HepG2 (cell line): Measurements from ENCODE around the gene SPDYE5. TPM values are rescaled to one million over a fixed set of nuclear protein-coding genes. Genes with fewer than 3 reads are reported as not detected.
A peak's percentile ranks its signal among the peaks of the same experiment; 100 is the strongest.
"Not testable (repeated sequence)": the region's sequence is repeated elsewhere in the genome, so short reads cannot be mapped to it uniquely, and the experiment has no call there.

Experiments used
- ARNT2 ChIP-seq: sonication (generic); formaldehyde crosslinking; IDR thresholded peaks from 2 replicates; pipeline ENCODE4 v1.8.0; 2022; ENCODE audit warnings: mild to moderate bottlenecking, low read depth, missing genetic modification reagents, moderate library complexity
- CREM ChIP-seq, 2 experiments: sonication (generic) in 1 of 2; formaldehyde crosslinking in 1 of 2; IDR thresholded peaks; 2 replicates each; pipeline versions ENCODE4 v1.4.0 to v1.6.1; 2016 to 2020; ENCODE audit warnings: antibody characterized with exemption in 1 of 2, mild to moderate bottlenecking in 1 of 2, missing genetic modification reagents in 1 of 2
- EED ChIP-seq: sonication (generic); formaldehyde crosslinking; IDR thresholded peaks from 2 replicates; pipeline ENCODE4 v1.5.0; 2020; ENCODE audit warnings: mild to moderate bottlenecking, missing genetic modification reagents
- ESRRA ChIP-seq: sonication (generic); formaldehyde crosslinking; IDR thresholded peaks from 2 replicates; pipeline ENCODE4 v1.5.1; 2020; ENCODE audit warnings: mild to moderate bottlenecking, low read depth, missing genetic modification reagents
- GMEB1 ChIP-seq: sonication (generic); formaldehyde crosslinking; IDR thresholded peaks from 2 replicates; pipeline ENCODE4 v1.5.1; 2020; ENCODE audit warnings: missing genetic modification reagents, mild to moderate bottlenecking, borderline replicate concordance
- HCFC1 ChIP-seq: fragments of 150-350 bp; IDR thresholded peaks from 2 replicates; pipeline ENCODE4 v1.6.1; 2014; ENCODE audit warnings: low read depth, low read length
- HMGXB4 ChIP-seq, 2 experiments: sonication (generic) in 1 of 2; formaldehyde crosslinking in 1 of 2; IDR thresholded peaks; 2 replicates each; pipeline versions ENCODE4 v1.4.0 to v1.6.1; 2018 to 2020; ENCODE audit warnings: missing genetic modification reagents in 2 of 2, borderline replicate concordance in 1 of 2, low read depth in 1 of 2, mild to moderate bottlenecking in 1 of 2, missing biosample characterization in 1 of 2
- KDM2A ChIP-seq: sonication (generic); formaldehyde crosslinking; IDR thresholded peaks from 2 replicates; pipeline ENCODE4 v1.4.0; 2020; ENCODE audit warnings: low read depth, missing genetic modification reagents, borderline replicate concordance
- PHF5A ChIP-seq: IDR thresholded peaks from one replicate; pipeline ENCODE4 v1.6.1; 2018; ENCODE audit warnings: low read depth, missing genetic modification reagents; ENCODE audit not compliant: unreplicated experiment
- POGZ ChIP-seq: sonication (generic); formaldehyde crosslinking; IDR thresholded peaks from 2 replicates; pipeline ENCODE4 v1.4.0; 2020; ENCODE audit warnings: mild to moderate bottlenecking, missing genetic modification reagents
- TBX2 ChIP-seq: sonication (generic); formaldehyde crosslinking; IDR thresholded peaks from 2 replicates; pipeline ENCODE4 v1.5.0; 2020; ENCODE audit warnings: missing genetic modification reagents, mild to moderate bottlenecking, borderline replicate concordance
- ZFP36L1 ChIP-seq: sonication (generic); formaldehyde crosslinking; IDR thresholded peaks from 2 replicates; pipeline ENCODE4 v1.8.0; 2022; ENCODE audit warnings: mild to moderate bottlenecking, missing genetic modification reagents, moderate library complexity
- ZFY ChIP-seq: sonication (generic); formaldehyde crosslinking; IDR thresholded peaks from 2 replicates; pipeline ENCODE4 v1.4.0; 2020; ENCODE audit warnings: missing genetic modification reagents
- ZNF362 ChIP-seq: sonication (generic); formaldehyde crosslinking; IDR thresholded peaks from 2 replicates; pipeline ENCODE4 v1.4.0; 2020; ENCODE audit warnings: missing genetic modification reagents, mild to moderate bottlenecking, borderline replicate concordance
- ZNF558 ChIP-seq: sonication (generic); formaldehyde crosslinking; IDR thresholded peaks from 2 replicates; pipeline ENCODE4 v1.9.0; 2022; ENCODE audit warnings: mild to moderate bottlenecking, missing genetic modification reagents, borderline replicate concordance
- ZNF609 ChIP-seq: sonication (generic); formaldehyde crosslinking; IDR thresholded peaks from 2 replicates; pipeline ENCODE4 v1.4.0; 2020; ENCODE audit warnings: mild to moderate bottlenecking, missing genetic modification reagents, borderline replicate concordance
- polyA plus RNA-seq, 8 experiments: library from polyadenylated mRNA; depleted of rRNA in 3 of 8; stranded (reverse) in 7 of 8; unstranded in 1 of 8; fragments of >200 nt; fragmentation: Illumina TruSeq in 4 of 8; extraction: Trizol in 4 of 8; gene quantifications; 2 replicates each; pipeline versions ENCODE4 v1.2.1 to v1.2.3, GENCODE V29; 2011 to 2016; ENCODE audit warnings: low read depth in 4 of 8, missing spikeins in 1 of 8, mixed read lengths in 1 of 8; ENCODE audit not compliant: insufficient read depth in 1 of 8
- total RNA-seq, 5 experiments: library from RNA; depleted of rRNA; stranded (reverse); fragments of >200 nt; fragmentation: Illumina TruSeq; extraction: Trizol; gene quantifications; 2 replicates each; pipeline ENCODE4 v1.2.3, GENCODE V29; 2016; ENCODE audit warnings: low read depth in 1 of 5

SPDYE5 gene
- total and polyA plus RNA-seq, 2 of the 13 experiments (the other 11 are each of a cell fraction or from before 2014, with no cell fraction given), result not detected

- peak; percentile 33 to 84; a peak in 3 of 4 replicates for TF ChIP-seq HMGXB4 (CRISPR knock-in tag; IDR thresholded peaks at IDR 0.05; ENCODE audit: borderline replicate concordance in 1 of 2, low read depth in 1 of 2)
- 0 out of 2 replicates have a peak, but pooled peaks have one; percentile 59 for TF ChIP-seq EED (CRISPR knock-in tag)
- TF ChIP-seq ZNF558 (CRISPR knock-in tag), result peak; percentile 75; the same call in 1 of the 2 replicates
- peak; percentile 86 for TF ChIP-seq ZFY (CRISPR knock-in tag)
- 0 out of 2 replicates have a peak, but pooled peaks have one; percentile 16 for TF ChIP-seq ZNF609
- 0 out of 2 replicates have a peak, but pooled peaks have one; percentile 26 for TF ChIP-seq ZNF362 (CRISPR knock-in tag)
- TF ChIP-seq ARNT2 (CRISPR knock-in tag), result peak; percentile 91; the same call in 1 of the 2 replicates
- TF ChIP-seq PHF5A, result peak; percentile 57
- peak; percentile 68 for TF ChIP-seq TBX2 (CRISPR knock-in tag)
- TF ChIP-seq ESRRA (CRISPR knock-in tag), result 0 out of 2 replicates have a peak, but pooled peaks have one; percentile 29
- peak; percentile 99 for TF ChIP-seq KDM2A
- TF ChIP-seq POGZ (CRISPR knock-in tag), result peak; percentile 59
- TF ChIP-seq GMEB1, result peak; percentile 78; the same call in 1 of the 2 replicates
- peak; percentile 81 for TF ChIP-seq ZFP36L1
- TF ChIP-seq HCFC1, result peak; percentile 55; the same call in 1 of the 2 replicates
- TF ChIP-seq CREM (IDR thresholded peaks at IDR 0.05), result peak; percentile 65
- TF ChIP-seq CREM (CRISPR knock-in tag; IDR thresholded peaks at IDR 0.05), result not testable (repeated sequence)
Measured at GRCh38 chr7:75485979-75486643, 6.0 kb upstream of the SPDYE5 start, which contains the start of gene POM121C (continued).
